NB4 (cell line): ENCODE data around the gene RNASE8.

Experiments used
- CTCF ChIP-seq: IDR thresholded peaks from one replicate; pipeline ENCODE4 v1.5.1; 2012; ENCODE audit warnings: low read depth, low read length
- MAX ChIP-seq: IDR thresholded peaks from 2 replicates; pipeline ENCODE4 v1.6.1; 2011; ENCODE audit warnings: low read depth, low read length
- POLR2A ChIP-seq: IDR thresholded peaks from 2 replicates; pipeline ENCODE4 v1.6.1; 2011; ENCODE audit warnings: mild to moderate bottlenecking; ENCODE audit not compliant: insufficient read length; ENCODE audit errors: extremely low read depth

- no peak for TF ChIP-seq CTCF
- no peak for TF ChIP-seq POLR2A
- no peak for TF ChIP-seq MAX
These were observed 42.0 kb downstream of the RNASE8 start for GRCh38 chr14:21099596-21099985.
